HepG2 (cell line): Measurements from ENCODE around the gene SYNGR1. TPM values are rescaled to one million over a fixed set of nuclear protein-coding genes. Genes with fewer than 3 reads are reported as not detected.

Source experiments
- DMAP1 ChIP-seq: IDR thresholded peaks from 2 replicates; pipeline ENCODE4 v1.6.1; 2016
- FOSL1 ChIP-seq: sonication (generic); formaldehyde crosslinking; IDR thresholded peaks from 2 replicates; pipeline ENCODE4 v1.9.0; 2021; ENCODE audit warnings: missing genetic modification reagents, borderline replicate concordance
- FOXO1 ChIP-seq: sonication (generic); formaldehyde crosslinking; IDR thresholded peaks from 2 replicates; pipeline ENCODE4 v1.4.0; 2020; ENCODE audit warnings: missing genetic modification reagents
- JDP2 ChIP-seq: sonication (generic); formaldehyde crosslinking; IDR thresholded peaks from 2 replicates; pipeline ENCODE4 v1.8.1; 2022; ENCODE audit warnings: missing genetic modification reagents, borderline replicate concordance
- NAIF1 ChIP-seq: sonication (generic); formaldehyde crosslinking; IDR thresholded peaks from 2 replicates; pipeline ENCODE4 v1.5.0; 2020; ENCODE audit warnings: mild to moderate bottlenecking, missing genetic modification reagents, borderline replicate concordance
- ONECUT2 ChIP-seq: sonication (generic); formaldehyde crosslinking; IDR thresholded peaks from 2 replicates; pipeline ENCODE4 v1.4.0; 2020; ENCODE audit warnings: missing genetic modification reagents
- POGK ChIP-seq: sonication (generic); formaldehyde crosslinking; conservative IDR thresholded peaks from 2 replicates; pipeline ENCODE4 v1.8.0; 2022; ENCODE audit warnings: mild to moderate bottlenecking, moderate library complexity, missing genetic modification reagents
- RFX5 ChIP-seq: IDR thresholded peaks from 2 replicates; pipeline ENCODE4 v1.6.1; 2011; ENCODE audit warnings: low read depth, low read length, improper control_type of control experiment
- SNRNP70 ChIP-seq: fragments of 200-400 bp; formaldehyde crosslinking; IDR thresholded peaks from 2 replicates; pipeline ENCODE4 v1.6.1; 2017; ENCODE audit warnings: mild to moderate bottlenecking, low read depth, low read length, moderate library complexity
- ZBTB37 ChIP-seq: sonication (generic); formaldehyde crosslinking; IDR thresholded peaks from 2 replicates; pipeline ENCODE4 v1.4.0; 2020; ENCODE audit warnings: mild to moderate bottlenecking, missing genetic modification reagents
- ZNF350 ChIP-seq: sonication (generic); formaldehyde crosslinking; IDR thresholded peaks from 2 replicates; pipeline ENCODE4 v1.4.0; 2020; ENCODE audit warnings: mild to moderate bottlenecking, low read depth, missing genetic modification reagents, borderline replicate concordance
- ZNF354B ChIP-seq: sonication (generic); formaldehyde crosslinking; IDR thresholded peaks from 2 replicates; pipeline ENCODE4 v1.8.0; 2022; ENCODE audit warnings: mild to moderate bottlenecking, missing genetic modification reagents
- ZNF513 ChIP-seq: sonication (generic); formaldehyde crosslinking; conservative IDR thresholded peaks from 2 replicates; pipeline ENCODE4 v1.5.0; 2020; ENCODE audit warnings: missing genetic modification reagents
- ZNF879 ChIP-seq: sonication (generic); formaldehyde crosslinking; IDR thresholded peaks from 2 replicates; pipeline ENCODE4 v1.8.1; 2023; ENCODE audit warnings: missing genetic modification reagents
- polyA plus RNA-seq, 8 experiments: library from polyadenylated mRNA; depleted of rRNA in 3 of 8; stranded (reverse) in 7 of 8; unstranded in 1 of 8; fragments of >200 nt; fragmentation: Illumina TruSeq in 4 of 8; extraction: Trizol in 4 of 8; gene quantifications; 2 replicates each; pipeline versions ENCODE4 v1.2.1 to v1.2.3, GENCODE V29; 2011 to 2016; ENCODE audit warnings: low read depth in 4 of 8, missing spikeins in 1 of 8, mixed read lengths in 1 of 8; ENCODE audit not compliant: insufficient read depth in 1 of 8
- total RNA-seq, 5 experiments: library from RNA; depleted of rRNA; stranded (reverse); fragments of >200 nt; fragmentation: Illumina TruSeq; extraction: Trizol; gene quantifications; 2 replicates each; pipeline ENCODE4 v1.2.3, GENCODE V29; 2016; ENCODE audit warnings: low read depth in 1 of 5
- TF ChIP-seq, protein P1 (sequence below): sonication (generic); formaldehyde crosslinking; IDR thresholded peaks from 2 replicates; pipeline ENCODE4 v1.5.1; 2020; ENCODE audit warnings: mild to moderate bottlenecking, missing genetic modification reagents, borderline replicate concordance
- TF ChIP-seq, protein P2 (sequence below): IDR thresholded peaks from 2 replicates; pipeline ENCODE4 v1.6.1; 2016; ENCODE audit warnings: mild to moderate bottlenecking, missing biosample characterization, missing genetic modification reagents
- TF ChIP-seq, protein P3 (sequence below): IDR thresholded peaks from 2 replicates; pipeline ENCODE4 v1.6.1; 2016; ENCODE audit warnings: control low read depth

Gene SYNGR1
- total and polyA plus RNA-seq, 2 of the 13 experiments (the other 11 are each of a cell fraction or from before 2014, with no cell fraction given), result 0.27 to 2.7 TPM

GRCh38 chr22:39388261-39389011 lies 38.6 kb downstream of the SYNGR1 start (continued):
- TF ChIP-seq SNRNP70 (no peak), ZNF354B (no peak), ZNF879 (CRISPR knock-in tag) (no peak), ZBTB37 (no peak), FOSL1 (CRISPR knock-in tag) (no peak), RFX5 (no peak), ZNF350 (no peak), DMAP1 (CRISPR knock-in tag) (peak; percentile 32; the same call in 1 of the 2 replicates), FOXO1 (CRISPR knock-in tag) (0 out of 2 replicates have a peak, but pooled peaks have one; percentile 25), NAIF1 (CRISPR knock-in tag) (no peak), ZNF513 (CRISPR knock-in tag) (no peak), ONECUT2 (CRISPR knock-in tag) (no peak), POGK (CRISPR knock-in tag) (no peak), JDP2 (no peak)
- TF ChIP-seq, protein P1, sequence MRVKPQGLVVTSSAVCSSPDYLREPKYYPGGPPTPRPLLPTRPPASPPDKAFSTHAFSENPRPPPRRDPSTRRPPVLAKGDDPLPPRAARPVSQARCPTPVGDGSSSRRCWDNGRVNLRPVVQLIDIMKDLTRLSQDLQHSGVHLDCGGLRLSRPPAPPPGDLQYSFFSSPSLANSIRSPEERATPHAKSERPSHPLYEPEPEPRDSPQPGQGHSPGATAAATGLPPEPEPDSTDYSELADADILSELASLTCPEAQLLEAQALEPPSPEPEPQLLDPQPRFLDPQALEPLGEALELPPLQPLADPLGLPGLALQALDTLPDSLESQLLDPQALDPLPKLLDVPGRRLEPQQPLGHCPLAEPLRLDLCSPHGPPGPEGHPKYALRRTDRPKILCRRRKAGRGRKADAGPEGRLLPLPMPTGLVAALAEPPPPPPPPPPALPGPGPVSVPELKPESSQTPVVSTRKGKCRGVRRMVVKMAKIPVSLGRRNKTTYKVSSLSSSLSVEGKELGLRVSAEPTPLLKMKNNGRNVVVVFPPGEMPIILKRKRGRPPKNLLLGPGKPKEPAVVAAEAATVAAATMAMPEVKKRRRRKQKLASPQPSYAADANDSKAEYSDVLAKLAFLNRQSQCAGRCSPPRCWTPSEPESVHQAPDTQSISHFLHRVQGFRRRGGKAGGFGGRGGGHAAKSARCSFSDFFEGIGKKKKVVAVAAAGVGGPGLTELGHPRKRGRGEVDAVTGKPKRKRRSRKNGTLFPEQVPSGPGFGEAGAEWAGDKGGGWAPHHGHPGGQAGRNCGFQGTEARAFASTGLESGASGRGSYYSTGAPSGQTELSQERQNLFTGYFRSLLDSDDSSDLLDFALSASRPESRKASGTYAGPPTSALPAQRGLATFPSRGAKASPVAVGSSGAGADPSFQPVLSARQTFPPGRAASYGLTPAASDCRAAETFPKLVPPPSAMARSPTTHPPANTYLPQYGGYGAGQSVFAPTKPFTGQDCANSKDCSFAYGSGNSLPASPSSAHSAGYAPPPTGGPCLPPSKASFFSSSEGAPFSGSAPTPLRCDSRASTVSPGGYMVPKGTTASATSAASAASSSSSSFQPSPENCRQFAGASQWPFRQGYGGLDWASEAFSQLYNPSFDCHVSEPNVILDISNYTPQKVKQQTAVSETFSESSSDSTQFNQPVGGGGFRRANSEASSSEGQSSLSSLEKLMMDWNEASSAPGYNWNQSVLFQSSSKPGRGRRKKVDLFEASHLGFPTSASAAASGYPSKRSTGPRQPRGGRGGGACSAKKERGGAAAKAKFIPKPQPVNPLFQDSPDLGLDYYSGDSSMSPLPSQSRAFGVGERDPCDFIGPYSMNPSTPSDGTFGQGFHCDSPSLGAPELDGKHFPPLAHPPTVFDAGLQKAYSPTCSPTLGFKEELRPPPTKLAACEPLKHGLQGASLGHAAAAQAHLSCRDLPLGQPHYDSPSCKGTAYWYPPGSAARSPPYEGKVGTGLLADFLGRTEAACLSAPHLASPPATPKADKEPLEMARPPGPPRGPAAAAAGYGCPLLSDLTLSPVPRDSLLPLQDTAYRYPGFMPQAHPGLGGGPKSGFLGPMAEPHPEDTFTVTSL (CRISPR knock-in tag), result no peak
- TF ChIP-seq, protein P2, sequence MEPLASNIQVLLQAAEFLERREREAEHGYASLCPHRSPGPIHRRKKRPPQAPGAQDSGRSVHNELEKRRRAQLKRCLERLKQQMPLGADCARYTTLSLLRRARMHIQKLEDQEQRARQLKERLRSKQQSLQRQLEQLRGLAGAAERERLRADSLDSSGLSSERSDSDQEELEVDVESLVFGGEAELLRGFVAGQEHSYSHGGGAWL (CRISPR knock-in tag), result no peak
- TF ChIP-seq, protein P3, sequence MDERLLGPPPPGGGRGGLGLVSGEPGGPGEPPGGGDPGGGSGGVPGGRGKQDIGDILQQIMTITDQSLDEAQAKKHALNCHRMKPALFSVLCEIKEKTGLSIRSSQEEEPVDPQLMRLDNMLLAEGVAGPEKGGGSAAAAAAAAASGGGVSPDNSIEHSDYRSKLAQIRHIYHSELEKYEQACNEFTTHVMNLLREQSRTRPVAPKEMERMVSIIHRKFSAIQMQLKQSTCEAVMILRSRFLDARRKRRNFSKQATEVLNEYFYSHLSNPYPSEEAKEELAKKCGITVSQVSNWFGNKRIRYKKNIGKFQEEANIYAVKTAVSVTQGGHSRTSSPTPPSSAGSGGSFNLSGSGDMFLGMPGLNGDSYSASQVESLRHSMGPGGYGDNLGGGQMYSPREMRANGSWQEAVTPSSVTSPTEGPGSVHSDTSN (CRISPR knock-in tag), result peak; percentile 67
